Right renal pelvis (tissue), 4 donors: ENCODE measurements around the gene ZNF626. TPM values are rescaled to one million over a fixed set of nuclear protein-coding genes. Genes with fewer than 3 reads are reported as not detected.
"Not testable (repeated sequence)": the region's sequence is repeated elsewhere in the genome, so short reads cannot be mapped to it uniquely, and the experiment has no call there.

Experiments used
- DNase-seq, 4 donors: peaks; one replicate each; pipeline ENCODE4 v3.0.0-alpha.2; 2013; ENCODE audit warnings: low read depth in 4 of 4, low spot score in 3 of 4, missing footprints in 1 of 4
- polyA plus RNA-seq, 4 donors: library from polyadenylated mRNA; unstranded; fragments of 120-200 nt; gene quantifications; one replicate each; pipeline ENCODE4 v1.2.1, GENCODE V29; 2013; ENCODE audit not compliant: insufficient read length in 4 of 4

Gene ZNF626
- polyA plus RNA-seq = 10 to 100 TPM; 23.8 to 32.3 (median 29.3) TPM

DNA sequence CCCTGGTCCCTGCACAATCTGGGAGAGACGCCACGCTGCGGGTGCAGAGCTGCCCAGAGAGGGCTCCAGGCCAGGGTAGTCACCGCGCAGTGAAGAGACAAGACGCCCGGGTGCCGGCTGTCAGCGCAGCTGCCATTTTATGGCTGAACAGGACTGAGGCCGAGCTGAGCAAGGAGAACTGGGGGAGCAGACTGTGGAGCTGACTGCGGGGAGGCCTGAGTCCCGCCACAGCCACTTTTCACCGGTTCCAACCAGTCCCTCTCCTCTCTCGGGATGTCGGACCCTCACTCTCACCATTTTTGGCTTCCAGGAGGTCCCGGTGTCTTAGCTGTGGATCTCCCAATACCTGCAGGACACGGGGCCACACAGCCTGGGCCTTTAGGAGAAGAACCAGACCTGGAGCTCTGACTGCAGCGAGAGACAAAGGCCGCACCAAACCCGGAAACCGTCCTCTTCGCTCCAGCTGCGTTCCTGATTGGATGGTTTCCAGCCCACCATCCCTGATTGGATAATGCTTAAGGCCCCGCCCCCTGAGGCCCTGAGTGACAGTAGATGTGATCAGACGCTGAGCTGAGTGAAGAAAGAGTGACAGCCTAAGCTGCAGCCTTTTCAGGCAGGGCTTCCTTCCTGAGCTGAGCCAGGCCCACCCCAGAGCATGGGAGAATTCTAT is at the start of gene ZNF626:
Gene ZNF626 (minus strand): TSS at position 422 of the 670 bp plus-strand sequence. CDS start 125 bp downstream, at position 297.
- DNase-seq = peak; percentile 95 to 98 (median 98)

DNA sequence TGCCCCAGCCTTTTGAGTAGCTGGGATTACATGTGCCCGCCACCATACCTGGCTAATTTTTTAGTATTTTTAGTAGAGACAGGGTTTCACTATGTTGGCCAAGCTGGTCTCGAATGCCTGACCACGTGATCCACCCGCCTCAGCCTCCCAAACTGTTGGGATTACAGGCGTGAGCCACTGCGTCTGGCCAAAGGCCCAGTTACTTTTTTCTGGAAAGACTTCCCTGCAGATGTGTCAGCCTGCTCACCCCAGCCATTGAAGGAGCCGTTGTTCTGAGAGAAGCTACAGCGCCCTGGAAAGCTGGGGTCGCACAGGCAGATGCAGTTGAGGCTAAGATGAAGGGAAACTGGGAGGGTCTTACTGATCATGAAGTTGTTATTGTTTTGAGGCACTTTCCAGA is 7.9 kb upstream of the ZNF626 start:
- DNase-seq = no peak

- no peak for DNase-seq
These were observed 5.9 kb upstream of the ZNF626 start for GRCh38 chr19:20667281-20667680.

DNA sequence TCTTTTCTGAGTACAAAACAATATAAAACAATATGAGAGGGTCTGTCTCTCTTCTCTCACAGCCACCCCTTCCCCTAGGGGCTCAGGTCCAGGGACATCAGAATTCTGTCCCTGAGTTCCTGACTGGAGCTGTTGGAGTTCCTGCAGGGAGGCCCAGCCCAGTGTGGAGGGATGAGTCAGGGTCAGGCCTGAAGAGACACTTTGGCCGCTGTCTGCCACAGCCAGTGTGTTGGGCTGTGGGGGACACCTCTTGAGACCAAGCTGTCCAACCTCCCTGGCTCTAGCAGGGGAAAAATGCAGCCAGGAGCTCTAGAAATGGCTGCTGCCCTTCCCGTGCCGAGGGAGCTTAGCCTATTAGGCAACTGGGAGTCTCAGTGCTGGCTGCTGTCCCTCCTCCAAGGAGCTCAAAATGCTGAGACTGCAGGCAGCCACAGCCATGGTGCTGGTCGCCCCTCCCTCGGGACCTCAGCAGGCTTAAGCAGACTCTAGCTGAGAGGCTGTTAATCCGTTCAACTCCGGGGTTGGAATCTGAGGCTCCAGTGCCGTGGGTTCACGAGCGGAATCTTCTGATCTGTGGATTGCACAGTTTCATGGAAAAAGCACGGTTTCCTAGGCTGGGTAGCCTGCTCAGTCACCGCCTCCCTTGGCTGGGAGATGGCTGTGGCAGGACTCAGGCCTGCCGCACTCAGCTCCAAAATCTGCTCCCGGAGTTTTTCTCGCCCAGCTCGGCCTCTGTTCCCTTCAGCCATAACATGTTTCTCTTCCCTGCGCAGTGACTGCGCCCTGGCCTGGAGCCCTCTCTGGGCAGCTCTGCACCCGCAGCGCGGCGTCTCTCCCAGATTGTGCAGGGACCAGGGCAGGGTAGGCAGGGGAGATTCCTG is 3.8 kb upstream of the ZNF626 start:
- peak in 1 of 4 donors; percentile 5 for DNase-seq

DNA sequence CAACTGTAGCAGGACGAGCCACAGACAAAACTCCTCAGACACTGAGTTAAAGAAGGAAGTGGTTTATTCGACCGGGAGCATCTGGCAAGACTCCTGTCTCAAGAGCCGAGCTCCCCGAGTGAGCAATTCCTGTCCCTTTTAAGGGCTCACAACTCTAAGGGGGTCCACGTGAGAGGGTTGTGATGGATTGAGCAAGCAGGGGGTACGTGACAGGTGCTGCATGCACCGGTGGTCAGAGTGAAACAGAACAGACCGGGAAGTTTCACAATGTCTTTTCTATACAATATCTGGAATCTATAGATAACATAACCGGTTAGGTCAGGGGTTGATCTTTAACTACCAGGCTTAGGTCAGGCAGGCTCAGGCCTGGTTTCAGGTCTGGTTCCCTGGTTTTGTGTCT is 3.1 kb upstream of the ZNF626 start:
- not testable (repeated sequence) for DNase-seq

GRCh38 chr19:20662421-20663105 is 1.2 kb upstream of the ZNF626 start:
- DNase-seq = no peak

DNA sequence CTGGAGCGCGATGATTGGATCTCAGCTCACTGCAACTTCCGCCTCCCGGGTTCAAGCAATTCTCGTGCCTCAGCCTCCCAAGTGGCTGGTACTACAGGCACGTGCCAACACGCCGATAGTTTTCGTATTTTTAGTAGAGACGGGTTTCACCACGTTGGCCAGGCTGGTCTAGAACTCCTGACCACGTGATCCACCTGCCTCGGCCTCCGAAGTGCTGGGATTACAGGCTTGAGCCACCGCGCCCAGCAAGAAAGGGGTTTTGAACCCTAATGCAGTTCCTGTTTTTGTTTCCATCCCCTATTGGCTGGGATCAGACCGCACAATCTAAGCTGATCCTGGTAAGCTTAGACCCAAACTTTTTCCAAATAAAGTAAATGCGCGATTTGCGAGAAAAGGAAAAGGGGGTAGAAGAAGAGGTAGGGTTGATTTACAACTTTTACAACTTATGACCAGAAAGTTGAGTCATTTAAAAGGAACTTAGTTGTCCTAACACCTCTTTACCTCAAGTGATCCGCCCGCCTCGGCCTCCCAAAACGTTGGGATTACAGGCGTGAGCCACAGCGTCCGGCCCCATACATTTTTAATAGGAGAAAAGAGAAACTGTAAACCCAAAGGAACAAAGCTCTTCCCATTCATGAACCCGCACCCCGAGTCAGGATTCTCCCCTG is 764 bp downstream of the ZNF626 start:
- DNase-seq = peak in 2 of 4 donors; percentile 8 to 13

DNA sequence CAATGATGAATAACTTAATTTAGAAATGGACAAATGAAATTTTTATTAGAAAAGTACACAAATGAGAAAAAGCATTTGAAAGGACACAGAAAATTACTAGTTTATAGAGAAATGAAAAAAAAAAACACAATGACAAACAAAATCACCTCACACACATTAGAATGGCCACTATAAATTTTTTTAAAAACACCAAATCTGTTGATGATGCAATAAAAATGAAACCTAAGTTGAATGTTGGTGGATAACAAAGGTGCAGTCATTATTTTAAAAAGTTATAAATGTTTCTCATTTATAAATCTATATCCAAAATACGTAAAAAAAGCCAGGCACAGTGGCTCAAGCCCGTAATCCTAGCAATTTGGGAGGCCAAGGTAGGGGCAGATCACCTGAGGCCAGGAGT is 20.8 kb downstream of the ZNF626 start:
- DNase-seq = no peak

DNA sequence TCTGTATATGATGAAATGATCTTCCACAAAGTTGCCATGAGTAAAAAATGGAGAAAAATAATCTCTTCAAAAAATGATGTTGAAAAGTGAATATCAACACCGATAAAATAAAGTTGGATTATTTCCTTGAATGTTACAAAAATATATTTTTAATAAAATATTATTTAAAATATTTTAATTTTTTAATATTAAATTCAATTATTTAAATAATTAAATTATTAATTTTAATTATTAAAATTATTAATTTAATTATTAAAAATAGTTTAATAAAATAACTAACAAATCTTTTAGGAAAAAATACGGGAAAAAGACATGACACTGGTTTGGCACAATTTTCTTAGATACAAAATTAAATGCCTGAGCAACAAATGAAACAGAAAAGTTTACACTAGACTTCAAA is 21.3 kb downstream of the ZNF626 start:
- no peak for DNase-seq

DNA sequence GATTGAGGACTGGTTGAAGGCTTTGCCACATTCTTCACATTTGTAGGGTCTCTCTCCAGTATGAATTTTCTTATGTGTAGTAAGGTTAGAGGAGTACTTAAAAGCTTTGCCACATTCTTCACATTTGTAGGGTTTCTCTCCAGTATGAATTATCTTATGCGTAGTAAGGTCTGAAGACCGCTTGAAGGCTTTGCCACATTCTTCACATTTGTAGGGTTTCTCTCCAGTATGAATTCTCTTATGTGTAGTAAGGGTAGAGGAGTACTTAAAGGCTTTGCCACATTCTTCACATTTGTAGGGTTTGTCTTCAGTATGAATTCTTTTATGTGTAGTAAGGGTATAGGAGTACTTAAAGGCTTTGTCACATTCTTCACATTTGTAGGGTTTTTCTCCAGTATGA is 36.8 kb downstream of the ZNF626 start:
- DNase-seq = not testable (repeated sequence)

DNA sequence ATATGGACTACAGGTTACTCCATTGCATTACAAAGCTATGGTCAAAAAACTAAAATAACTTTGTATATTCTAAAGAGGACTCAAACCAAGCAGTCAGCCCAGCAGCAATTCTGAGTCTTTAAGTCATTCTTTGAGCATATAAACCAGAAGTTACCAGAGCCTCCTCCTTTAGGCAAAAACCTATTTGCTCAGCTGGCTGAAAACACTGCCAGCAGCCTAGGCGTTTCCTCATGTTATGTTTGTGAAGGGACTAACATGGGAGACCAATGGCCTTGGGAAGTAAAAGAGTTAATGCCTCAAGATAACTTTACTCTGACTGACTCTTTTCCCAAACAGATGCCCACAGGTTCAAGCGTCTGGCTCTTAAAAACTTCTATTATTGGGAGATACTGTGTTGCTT is 45.3 kb downstream of the ZNF626 start:
- DNase-seq = no peak

DNA sequence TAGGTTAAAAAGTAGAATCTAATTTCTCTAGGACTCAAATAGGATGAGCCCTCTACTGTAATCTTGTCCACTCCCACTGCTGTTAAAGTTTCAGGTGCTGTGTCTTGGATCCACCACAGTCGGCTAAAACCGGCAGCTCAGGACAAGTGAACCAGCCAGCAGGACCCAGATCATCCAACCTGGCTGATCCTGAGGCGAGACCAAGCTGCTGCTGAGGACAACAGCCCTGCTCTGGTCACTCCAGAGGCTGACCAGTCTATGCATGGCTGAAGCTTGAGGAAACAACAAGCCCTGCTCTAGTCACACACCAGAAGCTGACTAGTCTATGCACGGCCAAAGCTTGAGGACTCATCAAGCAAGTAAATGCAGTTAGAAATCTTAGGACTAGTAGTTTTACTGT is 46.4 kb downstream of the ZNF626 start:
- DNase-seq = not testable (repeated sequence)

DNA sequence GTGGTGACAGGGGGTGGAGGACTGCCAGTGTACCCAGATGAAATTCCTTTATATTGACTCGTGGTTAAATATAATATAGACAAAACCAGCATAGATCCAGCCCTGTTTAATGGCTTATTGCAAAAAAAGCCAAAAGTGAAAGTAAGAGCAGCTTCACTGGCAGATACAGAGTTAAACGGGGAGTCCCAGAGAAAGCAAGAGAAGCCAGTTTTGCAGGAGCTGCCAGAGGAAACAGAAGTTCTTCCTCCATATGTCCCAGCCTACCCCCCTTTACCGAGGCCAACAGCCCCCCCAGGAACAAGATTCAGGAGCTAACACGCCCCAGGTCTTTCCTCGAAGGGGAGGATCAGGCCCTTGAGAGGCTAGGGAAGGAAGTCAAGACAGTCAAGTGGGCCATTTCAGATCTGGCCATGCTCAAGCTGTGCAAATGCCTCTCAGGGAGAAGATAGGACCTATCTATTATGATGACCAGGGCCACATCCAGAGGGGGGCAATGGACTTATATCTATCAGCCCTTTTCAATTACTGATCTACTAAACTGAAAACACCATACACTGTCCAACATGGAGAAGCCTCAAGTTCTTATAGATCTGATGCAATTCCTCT is 48.6 kb downstream of the ZNF626 start:
- DNase-seq = no peak

- no peak for DNase-seq
These were observed 49.5 kb downstream of the ZNF626 start for GRCh38 chr19:20611866-20612265.

GRCh38 chr19:20607943-20608342 is 53.4 kb downstream of the ZNF626 start:
- no peak for DNase-seq

Other genes starting within 250 kb of the ZNF626 start
- 10 to 100 TPM; 25.5 to 40.4 (median 37.1) TPM for gene ZNF737, start 95.8 kb downstream of the ZNF626 start, polyA plus RNA-seq
- gene ZNF66, start 114.7 kb upstream of the ZNF626 start, polyA plus RNA-seq = 1 to 10 TPM; 4.8 to 7.7 (median 5.3) TPM